H1 (cell line): ENCODE data around the gene LIPC. TPM values are rescaled to one million over a fixed set of nuclear protein-coding genes. Genes with fewer than 3 reads are reported as not detected.

Experiments used
- CHD2 ChIP-seq: IDR thresholded peaks from 2 replicates; pipeline ENCODE4 v1.6.1; 2012; ENCODE audit warnings: low read length, improper control_type of control experiment
- E2F6 ChIP-seq: IDR thresholded peaks from 2 replicates; pipeline ENCODE4 v1.6.1; 2012; ENCODE audit warnings: inconsistent platforms
- FOSL1 ChIP-seq: IDR thresholded peaks from 2 replicates; pipeline ENCODE4 v1.6.1; 2011; ENCODE audit warnings: mild to moderate bottlenecking, low read depth, low read length, moderate library complexity; ENCODE audit not compliant: insufficient read depth
- SP4 ChIP-seq: IDR thresholded peaks from 2 replicates; pipeline ENCODE4 v1.6.1; 2012; ENCODE audit warnings: low read length, inconsistent platforms
- TAF1 ChIP-seq: IDR thresholded peaks from 2 replicates; pipeline ENCODE4 v1.6.1; 2011; ENCODE audit warnings: mild to moderate bottlenecking, low read depth, low read length
- polyA plus RNA-seq, 7 experiments: library from polyadenylated mRNA; depleted of rRNA in 3 of 7; stranded (reverse) in 5 of 7; unstranded in 2 of 7; fragments of >200 nt in 5 of 7; fragments of 200-250 nt in 2 of 7; gene quantifications; 1 replicate in 5 of 7; 2 replicates in 1 of 7; 4 replicates in 1 of 7; pipeline versions ENCODE4 v1.2.1 to v1.2.3, GENCODE V29; 2011 to 2013; ENCODE audit warnings: missing spikeins in 2 of 7, mixed read lengths in 2 of 7
- total RNA-seq: library from RNA; stranded (reverse); fragmentation: NEBNext Ultra II Directional; extraction: Animal tissue kit (Norgen Biotek cat#: 25700); gene quantifications from 2 replicates; pipeline ENCODE4 v1.2.1, GENCODE V29; 2021

LIPC gene
- total and polyA plus RNA-seq, 2 of the 8 experiments (the other 6 are each of a cell fraction or from before 2014, with no cell fraction given): not detected

- TF ChIP-seq FOSL1 (no peak), E2F6 (no peak), CHD2 (no peak), TAF1 (no peak), SP4 (no peak)
Observed at GRCh38 chr15:58443308-58443707, 11.5 kb downstream of the LIPC start (continued).
